Measurements from ENCODE around the gene FGFR2.

- TF ChIP-seq, protein P1, sequence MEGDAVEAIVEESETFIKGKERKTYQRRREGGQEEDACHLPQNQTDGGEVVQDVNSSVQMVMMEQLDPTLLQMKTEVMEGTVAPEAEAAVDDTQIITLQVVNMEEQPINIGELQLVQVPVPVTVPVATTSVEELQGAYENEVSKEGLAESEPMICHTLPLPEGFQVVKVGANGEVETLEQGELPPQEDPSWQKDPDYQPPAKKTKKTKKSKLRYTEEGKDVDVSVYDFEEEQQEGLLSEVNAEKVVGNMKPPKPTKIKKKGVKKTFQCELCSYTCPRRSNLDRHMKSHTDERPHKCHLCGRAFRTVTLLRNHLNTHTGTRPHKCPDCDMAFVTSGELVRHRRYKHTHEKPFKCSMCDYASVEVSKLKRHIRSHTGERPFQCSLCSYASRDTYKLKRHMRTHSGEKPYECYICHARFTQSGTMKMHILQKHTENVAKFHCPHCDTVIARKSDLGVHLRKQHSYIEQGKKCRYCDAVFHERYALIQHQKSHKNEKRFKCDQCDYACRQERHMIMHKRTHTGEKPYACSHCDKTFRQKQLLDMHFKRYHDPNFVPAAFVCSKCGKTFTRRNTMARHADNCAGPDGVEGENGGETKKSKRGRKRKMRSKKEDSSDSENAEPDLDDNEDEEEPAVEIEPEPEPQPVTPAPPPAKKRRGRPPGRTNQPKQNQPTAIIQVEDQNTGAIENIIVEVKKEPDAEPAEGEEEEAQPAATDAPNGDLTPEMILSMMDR (IDR thresholded peaks at IDR 0.05; ENCODE audit: low read depth, low read length): no peak
- no peak for TF ChIP-seq EZH2phosphoT487 (IDR thresholded peaks at IDR 0.05; ENCODE audit: low read depth)
Observed at GRCh38 chr10:121511943-121512342, 86.3 kb downstream of the FGFR2 start.

All from OCI-LY3 (cell line).